H1 (cell line): ENCODE measurements around the gene NLRC5. TPM values are rescaled to one million over a fixed set of nuclear protein-coding genes. Genes with fewer than 3 reads are reported as not detected.

ENCODE experiments used
- BRCA1 ChIP-seq: IDR thresholded peaks from 2 replicates; pipeline ENCODE4 v1.6.1; 2012; ENCODE audit warnings: low read depth, low read length, improper control_type of control experiment
- CBX8 ChIP-seq: fragments of 300-800, 300-1000 bp; sonication (generic); IDR thresholded peaks from 2 replicates; pipeline ENCODE4 v1.7.1; 2016; ENCODE audit warnings: low read depth, low read length, borderline replicate concordance
- CREB1 ChIP-seq: IDR thresholded peaks from 2 replicates; pipeline ENCODE4 v1.6.1; 2012; ENCODE audit warnings: inconsistent platforms
- JUN ChIP-seq: IDR thresholded peaks from 2 replicates; pipeline ENCODE4 v1.6.1; 2011; ENCODE audit warnings: low read depth, mild to moderate bottlenecking, improper control_type of control experiment, low read length
- JUND ChIP-seq: IDR thresholded peaks from 2 replicates; pipeline ENCODE4 v1.6.1; 2011; ENCODE audit warnings: mild to moderate bottlenecking, improper control_type of control experiment, low read length
- MAFK ChIP-seq: IDR thresholded peaks from 2 replicates; pipeline ENCODE4 v1.6.1; 2012; ENCODE audit warnings: low read depth, mild to moderate bottlenecking, improper control_type of control experiment, low read length
- PHF8 ChIP-seq: fragments of 200-600 bp; sonication (generic); conservative IDR thresholded peaks from 2 replicates; pipeline ENCODE4 v1.7.1; 2012; ENCODE audit warnings: low read depth, mild to moderate bottlenecking, inconsistent platforms, low read length, moderate library complexity
- SIRT6 ChIP-seq: IDR thresholded peaks from one replicate; pipeline ENCODE4 v1.7.1; 2012; ENCODE audit warnings: low read length, inconsistent platforms
- TEAD4 ChIP-seq: IDR thresholded peaks from 2 replicates; pipeline ENCODE4 v1.6.1; 2012; ENCODE audit warnings: low read depth, low read length, inconsistent platforms, mixed read lengths
- USF2 ChIP-seq: IDR thresholded peaks from 2 replicates; pipeline ENCODE4 v1.6.1; 2011; ENCODE audit warnings: low read length, improper control_type of control experiment
- polyA plus RNA-seq, 7 experiments: library from polyadenylated mRNA; depleted of rRNA in 3 of 7; stranded (reverse) in 5 of 7; unstranded in 2 of 7; fragments of >200 nt in 5 of 7; fragments of 200-250 nt in 2 of 7; gene quantifications; 1 replicate in 5 of 7; 2 replicates in 1 of 7; 4 replicates in 1 of 7; pipeline versions ENCODE4 v1.2.1 to v1.2.3, GENCODE V29; 2011 to 2013; ENCODE audit warnings: missing spikeins in 2 of 7, mixed read lengths in 2 of 7
- total RNA-seq: library from RNA; stranded (reverse); fragmentation: NEBNext Ultra II Directional; extraction: Animal tissue kit (Norgen Biotek cat#: 25700); gene quantifications from 2 replicates; pipeline ENCODE4 v1.2.1, GENCODE V29; 2021

Gene NLRC5
- total and polyA plus RNA-seq, 2 of the 8 experiments (the other 6 are each of a cell fraction or from before 2014, with no cell fraction given) = 2.2 to 3.2 TPM

DNA sequence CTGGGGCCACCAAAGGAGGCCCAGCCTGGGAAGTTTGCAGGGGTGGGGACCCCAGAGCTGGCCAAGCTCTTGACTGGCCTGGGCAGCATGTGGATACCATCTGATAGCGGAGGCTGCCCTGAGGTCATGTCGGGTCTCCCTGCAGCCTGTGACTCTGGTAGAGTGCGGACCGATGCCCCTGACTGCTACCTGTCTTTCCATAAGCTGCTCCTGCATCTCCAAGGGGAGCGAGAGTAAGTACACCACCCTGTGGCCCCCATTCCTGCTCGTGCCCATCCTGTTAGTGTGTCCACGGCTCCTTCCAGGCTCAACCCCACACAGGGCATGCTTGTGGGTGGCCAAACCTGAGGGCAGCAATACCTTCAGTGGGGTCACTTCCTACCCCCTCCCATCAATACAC, 19.6 kb upstream of the NLRC5 start (continued):
- no peak for TF ChIP-seq USF2
- TF ChIP-seq TEAD4 = no peak
- no peak for TF ChIP-seq JUN
- no peak for TF ChIP-seq SIRT6
- no peak for TF ChIP-seq BRCA1
- no peak for TF ChIP-seq CBX8
- no peak for TF ChIP-seq MAFK
- TF ChIP-seq JUND = no peak
- TF ChIP-seq CREB1 = no peak
- no peak for TF ChIP-seq PHF8
